Caco-2 (cell line): ENCODE measurements around the gene VIPR2. TPM values are rescaled to one million over a fixed set of nuclear protein-coding genes. Genes with fewer than 3 reads are reported as not detected.

Experiments used
- BruUV-seq: library from RNA; stranded (reverse); fragments of 400-500 nt; replicated peaks from 2 replicates; lab custom pipeline; 2021; lab: Mats Ljungman, UMichigan
- CTCF ChIA-PET: fragments of 300-600 bp; sonication (Branson Sonifier 250); formaldehyde crosslinking; loops from one replicate; lab custom pipeline; 2022; ENCODE audit warnings: antibody characterized with exemption; lab: Charles Lee
- POLR2A ChIA-PET: fragments of 300-600 bp; sonication (Branson Sonifier 250); formaldehyde crosslinking; loops from one replicate; lab custom pipeline; 2022; ENCODE audit warnings: antibody characterized with exemption; lab: Charles Lee
- DNase-seq, 2 experiments: peaks; one replicate each; pipeline versions ENCODE4 v3.0.0 to v3.0.0-alpha.2; 2020 to 2022
- H3K27me3 ChIP-seq: replicated peaks from 2 replicates; pipeline ENCODE4 v1.6.0; 2011; ENCODE audit warnings: low read length; ENCODE audit not compliant: control insufficient read depth, insufficient read depth
- H3K36me3 ChIP-seq: 2 replicates; pipeline ENCODE4 v1.5.1; 2011; ENCODE audit warnings: low read length; ENCODE audit not compliant: control insufficient read depth, insufficient read depth
- H3K4me1 ChIP-seq: fragments of 250-450 bp; sonication (Bioruptor Pico); 2 replicates; pipeline ENCODE4 v1.5.1; 2020; ENCODE audit warnings: mild to moderate bottlenecking
- H3K4me3 ChIP-seq: 2 replicates; pipeline ENCODE4 v1.5.1; 2011; ENCODE audit warnings: low read depth, mild to moderate bottlenecking, control low read depth, low read length
- H3K9me3 ChIP-seq: fragments of 250-450 bp; sonication (Bioruptor Pico); 2 replicates; pipeline ENCODE4 v1.5.1; 2020; ENCODE audit warnings: mild to moderate bottlenecking, moderate library complexity
- H3K27ac Mint-ChIP-seq: one replicate; pipeline ENCODE4 v1.8.0; 2022; ENCODE audit warnings: mixed read lengths; ENCODE audit not compliant: unreplicated experiment
- H3K27me3 Mint-ChIP-seq: one replicate; pipeline ENCODE4 v1.8.0; 2022; ENCODE audit warnings: mixed read lengths; ENCODE audit not compliant: insufficient read depth, unreplicated experiment
- H3K36me3 Mint-ChIP-seq: one replicate; pipeline ENCODE4 v1.8.0; 2022; ENCODE audit warnings: mild to moderate bottlenecking, mixed read lengths; ENCODE audit not compliant: insufficient read depth, unreplicated experiment
- H3K4me1 Mint-ChIP-seq: one replicate; pipeline ENCODE4 v1.8.0; 2022; ENCODE audit warnings: low read depth, mixed read lengths; ENCODE audit not compliant: unreplicated experiment
- H3K4me3 Mint-ChIP-seq: one replicate; pipeline ENCODE4 v1.8.0; 2022; ENCODE audit warnings: mild to moderate bottlenecking, moderate library complexity, mixed read lengths; ENCODE audit not compliant: unreplicated experiment
- H3K9me3 Mint-ChIP-seq: one replicate; pipeline ENCODE4 v1.8.0; 2022; ENCODE audit warnings: mixed read lengths; ENCODE audit not compliant: unreplicated experiment
- intact Hi-C: fragments of 100-400 bp; cut with micrococcal nuclease; formaldehyde crosslinking; loops from one replicate; pipeline ENCODE4 v1.10.0; 2022; ENCODE audit not compliant: unreplicated experiment
- total RNA-seq: library from RNA; stranded (reverse); gene quantifications from 2 replicates; pipeline ENCODE4 v1.2.3, GENCODE V29; 2022
- TF ChIP-seq, protein P1 (sequence below), 2 experiments: fragments of 200-600 bp in 1 of 2; IDR thresholded peaks; 1 replicate in 1 of 2; 2 replicates in 1 of 2; pipeline versions ENCODE4 v1.5.1 to v1.8.0; 2011 to 2022; ENCODE audit warnings: antibody characterized with exemption in 1 of 2, control low read depth in 1 of 2, inconsistent platforms in 1 of 2, low read depth in 1 of 2, low read length in 1 of 2, mild to moderate bottlenecking in 1 of 2, moderate library complexity in 1 of 2; ENCODE audit not compliant: insufficient read depth in 1 of 2, severe bottlenecking in 1 of 2, unreplicated experiment in 1 of 2

VIPR2 gene
- total RNA-seq, 1 experiment from 2014 or later = not detected

DNA sequence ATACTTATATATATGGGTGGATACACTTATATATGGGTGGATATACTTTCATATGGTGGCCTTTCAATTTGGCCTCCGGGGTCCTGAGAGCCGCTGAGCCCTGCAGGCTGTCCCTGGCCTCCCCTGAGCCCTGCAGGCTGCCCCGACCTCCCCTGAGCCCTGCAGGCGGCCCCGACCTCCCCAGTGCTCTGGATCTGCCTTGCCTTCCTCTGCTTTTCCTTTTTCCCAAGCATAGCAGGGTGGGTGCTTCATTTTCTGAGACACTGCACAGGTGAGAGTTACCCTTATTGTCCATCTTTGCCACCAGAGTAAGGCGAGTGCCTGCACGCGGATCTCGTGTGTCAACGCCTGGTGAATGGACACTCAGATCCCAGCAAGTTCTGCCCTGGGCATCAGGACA, 106.6 kb downstream of the VIPR2 start:
- TF ChIP-seq, protein P1, sequence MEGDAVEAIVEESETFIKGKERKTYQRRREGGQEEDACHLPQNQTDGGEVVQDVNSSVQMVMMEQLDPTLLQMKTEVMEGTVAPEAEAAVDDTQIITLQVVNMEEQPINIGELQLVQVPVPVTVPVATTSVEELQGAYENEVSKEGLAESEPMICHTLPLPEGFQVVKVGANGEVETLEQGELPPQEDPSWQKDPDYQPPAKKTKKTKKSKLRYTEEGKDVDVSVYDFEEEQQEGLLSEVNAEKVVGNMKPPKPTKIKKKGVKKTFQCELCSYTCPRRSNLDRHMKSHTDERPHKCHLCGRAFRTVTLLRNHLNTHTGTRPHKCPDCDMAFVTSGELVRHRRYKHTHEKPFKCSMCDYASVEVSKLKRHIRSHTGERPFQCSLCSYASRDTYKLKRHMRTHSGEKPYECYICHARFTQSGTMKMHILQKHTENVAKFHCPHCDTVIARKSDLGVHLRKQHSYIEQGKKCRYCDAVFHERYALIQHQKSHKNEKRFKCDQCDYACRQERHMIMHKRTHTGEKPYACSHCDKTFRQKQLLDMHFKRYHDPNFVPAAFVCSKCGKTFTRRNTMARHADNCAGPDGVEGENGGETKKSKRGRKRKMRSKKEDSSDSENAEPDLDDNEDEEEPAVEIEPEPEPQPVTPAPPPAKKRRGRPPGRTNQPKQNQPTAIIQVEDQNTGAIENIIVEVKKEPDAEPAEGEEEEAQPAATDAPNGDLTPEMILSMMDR (IDR thresholded peaks at IDR 0.05; ENCODE audit: insufficient read depth in 1 of 2, low read depth in 1 of 2, low read length in 1 of 2, severe bottlenecking in 1 of 2, unreplicated experiment in 1 of 2) = no peak
- Mint-ChIP-seq H3K4me1 (no peaks in the 10 kb centered on the region), H3K27me3 (peaks cover 7% of the 10 kb centered on the region), H3K27ac (no peak overlapping the region), H3K4me3 (no peak overlapping the region), H3K36me3 (no peaks in the 10 kb centered on the region), H3K9me3 (no peaks in the 10 kb centered on the region)
- DNase-seq = no peak
- BruUV-seq = no TSS peak
- ChIA-PET POLR2A (no interaction called here), CTCF (no interaction called here)
- Histone ChIP-seq H3K36me3 (no peaks in the 10 kb centered on the region), H3K9me3 (no peaks in the 10 kb centered on the region), H3K4me3 (no peak overlapping the region), H3K27me3 (no peaks in the 10 kb centered on the region), H3K4me1 (no peaks in the 10 kb centered on the region)
- intact Hi-C loops = no loop called here

DNA sequence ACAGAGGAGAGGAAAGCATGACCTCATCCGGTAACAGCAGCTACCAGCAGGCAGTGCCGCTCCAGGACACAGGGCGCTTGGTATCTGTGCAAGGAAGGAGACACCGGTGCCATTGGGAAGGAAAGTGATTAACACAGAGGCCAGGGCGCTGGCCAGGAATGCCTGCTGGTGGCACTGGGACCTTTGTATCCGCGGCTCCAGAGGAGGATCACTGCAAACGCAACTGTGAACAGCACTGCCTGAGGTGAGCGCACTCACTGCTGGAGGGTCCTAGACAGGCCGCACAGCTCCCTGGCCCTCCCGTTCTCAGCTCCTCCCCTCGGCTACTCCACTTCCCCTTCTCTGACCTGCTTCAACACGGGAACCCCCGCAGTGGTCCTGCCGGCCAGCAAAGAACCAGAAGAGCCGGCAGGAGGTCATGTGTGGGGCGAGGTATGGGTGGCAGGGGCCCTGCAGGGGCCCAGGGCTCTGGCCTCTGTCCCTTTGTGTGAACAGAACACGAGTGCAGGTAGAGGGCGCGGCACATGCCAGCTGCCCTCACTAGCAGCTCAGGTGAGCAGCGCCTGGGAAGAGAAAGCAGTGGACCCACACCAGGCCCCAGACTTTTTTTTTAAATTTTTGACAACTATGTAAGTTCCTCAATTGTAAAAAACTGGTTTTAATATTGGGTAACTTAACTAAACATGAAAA, 107.6 kb downstream of the VIPR2 start:
- Mint-ChIP-seq H3K27ac (no peak overlapping the region), H3K9me3 (no peaks in the 10 kb centered on the region)
- CTCF ChIA-PET = no interaction called here

DNA sequence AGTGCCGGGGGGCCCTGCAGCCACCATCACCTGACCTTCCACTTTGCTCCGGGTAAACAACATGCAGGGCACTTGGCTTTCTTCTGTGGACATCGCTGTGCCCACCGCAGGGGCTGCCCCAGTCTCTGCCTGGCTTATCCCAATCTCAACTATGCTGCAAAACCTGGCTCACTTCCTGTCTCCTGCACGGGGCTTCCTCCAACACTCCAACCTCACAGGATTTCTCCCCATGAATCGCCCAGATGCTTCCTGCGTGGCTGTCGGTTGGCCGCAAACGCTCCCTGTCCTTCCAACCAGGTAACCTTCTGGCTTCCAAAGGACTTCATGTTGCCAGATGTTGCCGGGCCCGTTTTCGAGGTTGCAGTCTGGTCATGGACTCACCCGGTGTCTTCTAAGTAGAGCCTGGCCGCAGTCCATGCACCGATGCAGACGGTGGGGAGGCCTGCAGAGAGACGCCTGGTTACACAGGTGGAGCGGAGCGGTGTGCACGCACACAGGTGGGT, 109.0 kb downstream of the VIPR2 start:
- Histone ChIP-seq H3K36me3 (no peaks in the 10 kb centered on the region), H3K4me3 (no peak overlapping the region), H3K4me1 (no peaks in the 10 kb centered on the region; the same call in 1 of the 2 replicates), H3K27me3 (no peaks in the 10 kb centered on the region), H3K9me3 (no peaks in the 10 kb centered on the region)
- POLR2A ChIA-PET = no interaction called here
- Mint-ChIP-seq H3K27ac (no peak overlapping the region), H3K4me1 (no peaks in the 10 kb centered on the region), H3K9me3 (no peaks in the 10 kb centered on the region), H3K36me3 (no peaks in the 10 kb centered on the region), H3K27me3 (peaks cover 7% of the 10 kb centered on the region), H3K4me3 (no peak overlapping the region)
- TF ChIP-seq, protein P1 (IDR thresholded peaks at IDR 0.05; ENCODE audit: insufficient read depth in 1 of 2, low read depth in 1 of 2, low read length in 1 of 2, severe bottlenecking in 1 of 2, unreplicated experiment in 1 of 2) = no peak
- CTCF ChIA-PET = no interaction called here
- DNase-seq = no peak
- BruUV-seq = no TSS peak
- intact Hi-C loops = no loop called here

More for the DNA sequence above, 107.6 kb downstream of the VIPR2 start:
- peaks cover 7% of the 10 kb centered on the region for H3K27me3 Mint-ChIP-seq
- Histone ChIP-seq H3K9me3 (no peaks in the 10 kb centered on the region), H3K36me3 (no peaks in the 10 kb centered on the region), H3K27me3 (no peaks in the 10 kb centered on the region), H3K4me1 (no peaks in the 10 kb centered on the region), H3K4me3 (no peak overlapping the region)
- intact Hi-C loops = no loop called here
- no peaks in the 10 kb centered on the region for H3K4me1 Mint-ChIP-seq
- DNase-seq = no peak
- H3K36me3 Mint-ChIP-seq = no peaks in the 10 kb centered on the region
- POLR2A ChIA-PET = no interaction called here
- BruUV-seq = no TSS peak
- TF ChIP-seq, protein P1 (IDR thresholded peaks at IDR 0.05; ENCODE audit: insufficient read depth in 1 of 2, low read depth in 1 of 2, low read length in 1 of 2, severe bottlenecking in 1 of 2, unreplicated experiment in 1 of 2) = no peak
- no peak overlapping the region for H3K4me3 Mint-ChIP-seq
